Stimulated activated CD8-positive, alpha-beta memory T cell treated with anti-CD3 and anti-CD28 coated beads, Interleukin-2, amount 100 ng/mL, for 48 hours (primary cell): Measurements from ENCODE around the gene LMAN1.

Experiments used
- DNase-seq, 2 donors: peaks; one replicate each; pipeline ENCODE4 v3.0.0-alpha.2; 2020; ENCODE audit warnings: low read depth in 2 of 2

The LMAN1 gene

DNA sequence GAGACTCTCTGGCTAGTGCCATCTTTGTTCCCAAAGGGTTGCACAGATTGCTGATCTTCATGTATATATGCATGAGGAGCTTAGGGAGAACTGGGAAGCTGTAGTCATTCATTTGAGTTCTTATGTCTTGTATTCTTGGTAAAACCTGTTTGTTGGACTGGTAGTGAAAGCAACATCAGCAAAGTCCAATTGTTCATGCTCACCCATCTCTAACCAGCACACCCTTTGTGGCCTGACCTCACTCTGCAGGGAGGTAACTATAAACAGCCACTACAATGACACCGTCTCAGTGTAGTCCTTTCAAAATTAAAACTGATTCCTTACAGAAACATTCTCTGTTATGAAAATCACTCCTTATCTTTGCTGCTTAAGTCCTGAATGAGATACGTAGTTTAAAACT, 13.9 kb upstream of the LMAN1 start:
- DNase-seq: no peak

GRCh38 chr18:59360381-59360780, 1.3 kb upstream of the LMAN1 start:
- DNase-seq: no peak

- no peak for DNase-seq
Observed at GRCh38 chr18:59359576-59359952, 499 bp upstream of the LMAN1 start.

DNA sequence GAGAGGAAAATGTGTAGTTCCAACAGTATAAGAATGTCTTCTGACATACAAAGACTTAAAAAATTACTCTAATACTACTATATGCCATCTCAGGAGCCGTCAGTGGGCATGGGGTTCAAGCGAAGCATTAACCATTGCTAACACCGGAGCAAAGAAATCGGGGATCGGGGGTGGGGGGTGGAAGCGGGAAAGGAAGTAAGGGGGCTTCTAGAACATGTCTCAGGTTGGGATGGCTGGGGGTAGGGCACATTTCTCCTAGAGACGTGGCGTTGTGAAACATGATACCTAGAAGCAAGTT, 702 bp downstream of the LMAN1 start:
- DNase-seq: peak in 1 of 2 donors; percentile 16

- DNase-seq: no peak
Observed at GRCh38 chr18:59357928-59358327, 1.1 kb downstream of the LMAN1 start.

- no peak for DNase-seq
Observed at GRCh38 chr18:59354731-59355130, 4.3 kb downstream of the LMAN1 start.

- no peak for DNase-seq
Observed at GRCh38 chr18:59353079-59353680, 5.9 kb downstream of the LMAN1 start.

GRCh38 chr18:59352250-59352855, 6.7 kb downstream of the LMAN1 start:
- DNase-seq: no peak

DNA sequence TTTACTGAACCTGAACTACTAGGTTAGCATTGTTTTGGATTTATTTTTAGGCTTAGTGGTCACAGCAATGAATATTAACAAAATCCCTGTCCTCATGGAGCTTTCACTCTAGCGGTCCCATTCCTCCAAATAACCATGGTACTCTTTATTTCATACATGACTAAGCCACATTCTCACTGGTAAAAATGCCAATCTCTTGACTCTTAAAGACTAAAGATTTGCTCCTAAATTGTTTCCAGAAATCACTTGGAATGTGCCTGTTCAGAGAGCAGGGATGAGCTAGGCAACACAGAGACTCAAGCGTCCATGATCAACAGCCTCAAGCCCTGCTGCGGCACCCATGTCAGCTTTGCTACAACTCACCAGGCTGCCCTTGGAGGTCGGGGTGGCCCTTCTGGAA, 13.5 kb downstream of the LMAN1 start:
- DNase-seq: no peak

- no peak for DNase-seq
Observed at GRCh38 chr18:59344996-59345395, 14.1 kb downstream of the LMAN1 start.

DNA sequence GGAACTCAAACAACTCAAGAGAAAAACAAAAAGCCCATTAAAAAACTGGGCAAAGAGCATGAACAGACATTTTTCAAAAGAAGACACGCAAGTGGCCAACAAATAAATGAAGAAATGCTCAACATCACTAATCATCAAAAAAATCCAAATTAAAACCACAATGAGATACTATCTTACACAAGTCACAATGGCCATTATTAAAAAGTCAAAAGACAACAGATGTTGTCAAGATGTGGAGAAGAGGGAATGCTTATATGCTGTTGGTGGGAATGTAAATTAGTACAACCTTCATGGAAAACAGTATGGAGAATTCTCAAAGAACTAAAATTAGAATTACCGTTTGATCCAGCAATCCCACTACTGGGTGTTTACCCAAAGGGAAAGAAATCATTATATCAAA, 15.1 kb downstream of the LMAN1 start:
- DNase-seq: no peak

DNA sequence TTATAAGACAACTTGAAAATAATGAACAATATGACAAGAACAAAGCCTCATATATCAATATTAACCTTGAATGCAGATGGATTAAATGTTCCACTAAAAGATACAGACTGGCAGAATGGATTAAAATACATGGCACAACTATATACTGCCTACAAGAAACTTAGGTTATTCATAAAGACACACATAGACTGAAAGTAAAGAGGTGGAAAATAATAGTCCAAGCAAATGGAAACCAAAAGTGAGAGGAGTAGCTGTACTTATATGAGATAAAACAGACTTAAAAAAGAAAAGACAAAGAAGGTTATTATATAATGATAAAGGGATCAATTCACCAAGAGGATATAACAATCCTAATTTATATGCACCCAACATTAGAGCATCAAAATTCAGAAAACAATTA, 18.2 kb downstream of the LMAN1 start:
- DNase-seq: no peak

DNA sequence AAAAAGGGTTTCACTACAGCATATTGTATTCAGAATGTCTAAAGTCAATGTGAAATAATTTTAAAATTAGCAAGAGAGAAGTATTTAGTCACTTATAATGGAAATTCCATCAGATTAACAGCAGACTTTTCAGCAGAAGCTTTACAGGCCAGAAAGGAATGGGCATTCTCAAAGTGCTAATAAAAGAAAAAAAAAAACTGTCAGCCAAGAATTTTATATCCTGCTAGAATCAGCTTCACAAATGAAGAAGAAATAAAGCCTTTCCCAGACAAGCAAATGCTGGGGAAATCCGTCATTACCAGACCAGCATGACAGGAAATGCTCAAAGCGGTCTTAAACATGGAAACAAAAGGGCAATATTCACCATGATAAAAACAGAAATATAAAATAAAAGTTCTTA, 18.8 kb downstream of the LMAN1 start:
- no peak for DNase-seq

DNA sequence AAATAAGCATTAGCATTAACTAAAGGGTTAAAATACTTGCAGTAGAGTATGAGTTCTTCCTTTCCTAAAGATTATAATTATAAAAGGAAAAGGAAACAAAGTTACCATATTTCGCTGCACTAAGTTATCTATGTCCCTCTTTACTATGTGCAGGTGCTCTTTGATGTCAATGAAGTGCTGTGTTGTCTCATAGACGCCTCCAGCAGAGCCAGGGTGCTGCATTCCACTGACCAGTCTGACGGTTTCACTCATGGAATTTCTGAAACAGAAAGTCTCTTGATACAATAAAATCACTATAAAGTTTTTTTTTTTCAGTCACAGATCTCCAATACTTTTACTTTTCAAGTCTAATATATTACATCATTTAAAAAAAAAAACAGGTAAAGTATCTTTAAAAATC, 26.1 kb downstream of the LMAN1 start:
- no peak for DNase-seq

GRCh38 chr18:59328683-59329082, 30.4 kb downstream of the LMAN1 start:
- DNase-seq: no peak

GRCh38 chr18:59325965-59326364, 33.1 kb downstream of the LMAN1 start:
- no peak for DNase-seq

- DNase-seq: no peak
Observed at GRCh38 chr18:59324623-59324971, 34.5 kb downstream of the LMAN1 start.

GRCh38 chr18:59323931-59324622, 35.0 kb downstream of the LMAN1 start:
- no peak for DNase-seq

GRCh38 chr18:59318460-59319050, 40.5 kb downstream of the LMAN1 start, which contains the start of gene CPLX4:
TSS of gene CPLX4 (minus strand) at chr18:59318649. CDS start at chr18:59318462, 187 bp downstream.
- DNase-seq: no peak

- no peak for DNase-seq
Observed at GRCh38 chr18:59311631-59312030, 47.4 kb downstream of the LMAN1 start.

DNA sequence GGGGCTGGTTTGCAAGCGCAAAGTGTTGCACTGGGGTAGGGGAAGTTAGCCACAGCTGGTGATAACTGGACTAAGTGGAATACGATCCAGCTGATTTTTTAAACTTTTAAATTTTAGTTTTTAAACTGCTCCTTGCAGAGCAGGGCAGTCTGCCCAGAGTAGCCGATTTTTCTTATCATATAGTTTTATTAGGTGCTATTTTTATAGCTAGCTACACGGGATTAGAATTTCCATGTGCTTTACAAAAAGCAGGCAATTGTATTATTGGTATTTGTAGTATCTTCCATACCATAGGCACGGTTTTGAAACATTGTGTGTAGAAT, 50.2 kb downstream of the LMAN1 start:
- DNase-seq: no peak

DNA sequence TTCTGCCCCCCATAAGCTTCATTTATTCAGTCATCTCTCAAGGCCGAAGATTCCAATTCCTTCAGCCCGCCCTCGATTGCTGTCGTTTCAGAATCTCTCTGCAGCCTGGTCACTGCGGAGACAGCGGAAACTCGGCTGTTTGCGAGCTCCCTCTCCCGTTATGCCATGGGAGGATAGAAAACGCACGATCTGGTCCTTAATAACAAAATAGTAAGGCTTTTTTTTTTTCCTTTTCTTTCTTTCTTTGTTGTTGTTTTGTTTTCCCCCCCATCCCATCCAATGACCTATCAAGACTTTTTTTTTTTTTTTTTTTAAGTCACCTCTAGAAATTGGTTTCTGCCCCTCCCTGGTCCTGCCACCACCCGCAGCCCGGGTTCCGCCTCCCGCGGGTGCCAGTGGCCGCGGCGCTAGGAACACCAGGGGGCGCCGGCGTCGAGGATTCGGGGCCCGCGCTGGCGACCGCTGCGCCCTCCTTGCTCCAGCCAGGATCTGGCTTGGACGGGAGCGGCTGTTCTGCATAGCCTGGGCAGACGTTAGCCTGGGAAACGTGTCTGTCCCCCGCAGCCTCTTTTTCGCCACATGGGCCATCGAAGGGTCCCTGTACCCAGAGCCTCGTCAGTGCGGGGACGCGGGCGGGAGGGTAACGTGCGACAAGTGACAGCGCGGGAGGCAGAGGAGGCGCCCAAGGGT, 50.7 kb downstream of the LMAN1 start:
- DNase-seq: peak; percentile 57 to 73

DNA sequence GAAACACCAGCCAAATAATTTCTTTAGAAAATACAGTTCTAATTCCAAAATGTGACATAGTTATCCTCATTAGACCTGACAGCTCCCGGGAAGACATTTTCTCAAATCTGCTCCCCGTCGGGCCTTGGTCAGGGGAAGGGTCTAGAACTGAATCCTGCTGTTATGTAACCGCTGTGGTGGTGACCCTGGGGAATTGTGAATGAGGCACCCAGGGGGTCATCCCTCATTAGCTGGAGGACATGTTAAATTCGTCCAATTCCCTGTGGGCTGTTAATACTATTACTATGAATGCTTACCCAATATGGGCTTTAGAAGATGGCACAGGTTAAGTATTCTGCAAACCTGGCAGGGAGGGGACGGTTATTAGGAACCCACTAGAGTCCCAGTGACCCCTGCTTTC, 52.4 kb downstream of the LMAN1 start:
- no peak for DNase-seq
